GM23248 (cell line): ENCODE results near the gene PTPN2.
"Not testable (repeated sequence)": the region's sequence is repeated elsewhere in the genome, so short reads cannot be mapped to it uniquely, and the experiment has no call there.

Source experiments
- EZH2 ChIP-seq: fragments of 200-600 bp; sonication (generic); IDR thresholded peaks from 2 replicates; pipeline ENCODE4 v1.6.1; 2018; ENCODE audit warnings: antibody characterized with exemption, mild to moderate bottlenecking; ENCODE audit not compliant: insufficient read depth, poor library complexity, severe bottlenecking
- EZH2phosphoT487 ChIP-seq: fragments of 200-600 bp; sonication (generic); IDR thresholded peaks from 2 replicates; pipeline ENCODE4 v1.6.1; 2018; ENCODE audit warnings: antibody characterized with exemption, moderate library complexity, mild to moderate bottlenecking, low read depth; ENCODE audit not compliant: insufficient read depth

- TF ChIP-seq EZH2, EZH2phosphoT487: not testable (repeated sequence)
Measured at GRCh38 chr18:12874992-12875391, 9.0 kb downstream of the PTPN2 start.
